Esophagus squamous epithelium (tissue), 4 donors: ENCODE measurements around the gene ROPN1.

Experiments used
- CTCF ChIP-seq, 6 experiments: fragments of 450-650 bp in 4 of 6; fragments of 200-600 bp in 2 of 6; sonication (generic) in 2 of 6; IDR thresholded peaks; one replicate each; pipeline ENCODE4 v1.5.1; 2016 to 2019; ENCODE audit warnings: antibody characterized with exemption in 6 of 6, mild to moderate bottlenecking in 4 of 6, moderate library complexity in 4 of 6
- POLR2A ChIP-seq, 4 donors: fragments of 450-650 bp; IDR thresholded peaks; one replicate each; pipeline ENCODE4 v1.6.1; 2017; ENCODE audit warnings: antibody characterized with exemption in 4 of 4, mild to moderate bottlenecking in 4 of 4, moderate library complexity in 3 of 4

DNA sequence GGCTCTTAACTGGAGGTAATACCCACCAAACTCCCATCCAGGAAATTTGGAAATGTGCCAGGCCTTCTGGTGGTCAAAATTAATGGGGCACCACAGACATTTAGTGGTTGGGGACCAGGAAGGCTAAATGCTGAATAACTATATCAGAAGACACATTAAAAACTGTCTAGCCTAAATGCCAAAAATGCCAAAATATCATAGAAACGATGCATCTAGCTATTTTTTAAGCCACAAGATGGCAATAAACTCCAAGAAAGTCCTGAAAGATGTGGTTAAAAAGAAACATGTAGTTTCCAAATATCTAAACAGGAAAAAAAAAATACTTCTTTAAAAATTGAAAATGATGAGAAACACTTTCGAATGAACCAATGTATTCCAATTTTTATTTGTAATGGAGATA, 50.8 kb downstream of the ROPN1 start:
- TF ChIP-seq CTCF (IDR thresholded peaks at IDR 0.05) (peak in 1 of 6 experiments; percentile 9), POLR2A (IDR thresholded peaks at IDR 0.05) (no peak)
